WTC11 (cell line): Measurements from ENCODE around the gene CIAPIN1. TPM values are rescaled to one million over a fixed set of nuclear protein-coding genes. Genes with fewer than 3 reads are reported as not detected.

Source experiments
- ATAC-seq: fragments of 200-7000 bp; cut with Tn5 transposase; 2 replicates; pipeline ENCODE4 v1.10.0; 2021; ENCODE audit warnings: mild to moderate bottlenecking, moderate library complexity
- CTCF ChIA-PET: fragments of 300-600 bp; sonication (Branson Sonifier 250); formaldehyde crosslinking; loops from one replicate; lab custom pipeline; 2021; ENCODE audit warnings: antibody characterized with exemption; lab: Charles Lee
- POLR2A ChIA-PET: fragments of 350-600 bp; sonication (Branson Sonifier 250); formaldehyde crosslinking; loops from one replicate; lab custom pipeline; 2021; ENCODE audit warnings: antibody characterized with exemption; lab: Charles Lee
- DNase-seq: peaks from one replicate; pipeline ENCODE4 v3.0.0; 2021; ENCODE audit warnings: low spot score
- H3K27ac Mint-ChIP-seq: 2 replicates; pipeline ENCODE4 v1.8.0; 2021; ENCODE audit warnings: mixed read lengths
- H3K27me3 Mint-ChIP-seq: 2 replicates; pipeline ENCODE4 v1.8.0; 2021; ENCODE audit warnings: low read depth, mild to moderate bottlenecking, moderate library complexity, mixed read lengths
- H3K36me3 Mint-ChIP-seq: 2 replicates; pipeline ENCODE4 v1.8.0; 2021; ENCODE audit warnings: mixed read lengths
- H3K4me1 Mint-ChIP-seq: 2 replicates; pipeline ENCODE4 v1.8.0; 2022; ENCODE audit warnings: mixed read lengths
- H3K4me3 Mint-ChIP-seq: 2 replicates; pipeline ENCODE4 v1.8.0; 2021; ENCODE audit warnings: mild to moderate bottlenecking, moderate library complexity, mixed read lengths
- H3K9me3 Mint-ChIP-seq: 2 replicates; pipeline ENCODE4 v1.8.0; 2021; ENCODE audit warnings: mixed read lengths
- CREM ChIP-seq: sonication (generic); formaldehyde crosslinking; IDR thresholded peaks from 2 replicates; pipeline ENCODE4 v1.8.1; 2022; ENCODE audit warnings: mild to moderate bottlenecking, missing genetic modification reagents, moderate library complexity
- ESRRA ChIP-seq: sonication (generic); formaldehyde crosslinking; IDR thresholded peaks from 2 replicates; pipeline ENCODE4 v1.8.1; 2022; ENCODE audit warnings: mild to moderate bottlenecking, missing genetic modification reagents, borderline replicate concordance
- FOXP1 ChIP-seq: sonication (generic); formaldehyde crosslinking; IDR thresholded peaks from 2 replicates; pipeline ENCODE4 v1.8.0; 2022; ENCODE audit warnings: missing genetic modification reagents, mild to moderate bottlenecking, moderate library complexity, borderline replicate concordance
- IRF2 ChIP-seq: sonication (generic); formaldehyde crosslinking; IDR thresholded peaks from 2 replicates; pipeline ENCODE4 v1.8.0; 2022; ENCODE audit warnings: low read depth, missing genetic modification reagents, borderline replicate concordance
- NFYB ChIP-seq: sonication (generic); formaldehyde crosslinking; conservative IDR thresholded peaks from 2 replicates; pipeline ENCODE4 v1.8.0; 2022; ENCODE audit warnings: low read depth, missing genetic modification reagents
- NR2C2 ChIP-seq: sonication (generic); formaldehyde crosslinking; IDR thresholded peaks from 2 replicates; pipeline ENCODE4 v1.8.0; 2022; ENCODE audit warnings: mild to moderate bottlenecking, missing genetic modification reagents
- OVOL2 ChIP-seq: fragments of 250-450 bp; sonication (Bioruptor Pico); IDR thresholded peaks from 2 replicates; pipeline ENCODE4 v1.9.0; 2021; ENCODE audit warnings: mild to moderate bottlenecking, borderline replicate concordance
- RELA ChIP-seq: sonication (generic); formaldehyde crosslinking; IDR thresholded peaks from 2 replicates; pipeline ENCODE4 v1.8.1; 2022; ENCODE audit warnings: missing genetic modification reagents, mild to moderate bottlenecking, borderline replicate concordance
- RORB ChIP-seq: fragments of 250-450 bp; sonication (Bioruptor Pico); IDR thresholded peaks from 2 replicates; pipeline ENCODE4 v1.9.0; 2021; ENCODE audit warnings: mild to moderate bottlenecking
- SP1 ChIP-seq: sonication (generic); formaldehyde crosslinking; conservative IDR thresholded peaks from 2 replicates; pipeline ENCODE4 v1.8.1; 2022; ENCODE audit warnings: missing genetic modification reagents
- TCF7 ChIP-seq: sonication (generic); formaldehyde crosslinking; IDR thresholded peaks from 2 replicates; pipeline ENCODE4 v1.8.0; 2022; ENCODE audit warnings: mild to moderate bottlenecking, low read depth, missing genetic modification reagents, moderate library complexity
- TEAD4 ChIP-seq: sonication (generic); formaldehyde crosslinking; IDR thresholded peaks from 2 replicates; pipeline ENCODE4 v1.8.0; 2022; ENCODE audit warnings: mild to moderate bottlenecking, missing genetic modification reagents
- ZNF138 ChIP-seq: sonication (generic); formaldehyde crosslinking; conservative IDR thresholded peaks from 2 replicates; pipeline ENCODE4 v1.8.1; 2022; ENCODE audit warnings: mild to moderate bottlenecking, moderate library complexity, missing genetic modification reagents
- ZNF263 ChIP-seq: sonication (generic); formaldehyde crosslinking; IDR thresholded peaks from 2 replicates; pipeline ENCODE4 v1.8.1; 2022; ENCODE audit warnings: low read depth, mild to moderate bottlenecking, moderate library complexity, missing genetic modification reagents
- ZNF396 ChIP-seq: fragments of 250-450 bp; sonication (Bioruptor Pico); IDR thresholded peaks from 2 replicates; pipeline ENCODE4 v1.8.0; 2021; ENCODE audit warnings: mild to moderate bottlenecking, moderate library complexity, borderline replicate concordance
- ZNF423 ChIP-seq: fragments of 250-450 bp; sonication (Bioruptor Pico); IDR thresholded peaks from 2 replicates; pipeline ENCODE4 v2.1.2; 2022; ENCODE audit warnings: mild to moderate bottlenecking, moderate library complexity
- ZNF671 ChIP-seq: fragments of 250-450 bp; sonication (Bioruptor Pico); IDR thresholded peaks from 2 replicates; pipeline ENCODE4 v1.8.0; 2021; ENCODE audit warnings: mild to moderate bottlenecking
- total RNA-seq: library from RNA; stranded (reverse); gene quantifications from 3 replicates; pipeline ENCODE4 v1.2.3, GENCODE V29; 2021
- TF ChIP-seq, protein P1 (sequence below): sonication (generic); formaldehyde crosslinking; IDR thresholded peaks from 2 replicates; pipeline ENCODE4 v1.8.1; 2023; ENCODE audit warnings: mild to moderate bottlenecking, moderate library complexity, missing genetic modification reagents
- TF ChIP-seq, protein P2 (sequence below): fragments of 250-450 bp; sonication (Bioruptor Pico); IDR thresholded peaks from 2 replicates; pipeline ENCODE4 v1.9.0; 2021; ENCODE audit warnings: mild to moderate bottlenecking
- TF ChIP-seq, protein P3 (sequence below): sonication (generic); formaldehyde crosslinking; IDR thresholded peaks from 2 replicates; pipeline ENCODE4 v1.8.1; 2022; ENCODE audit warnings: mild to moderate bottlenecking, moderate library complexity, missing genetic modification reagents
- TF ChIP-seq, protein P4 (sequence below): sonication (generic); formaldehyde crosslinking; IDR thresholded peaks from 2 replicates; pipeline ENCODE4 v1.8.1; 2022; ENCODE audit warnings: low read depth, missing genetic modification reagents, borderline replicate concordance
- TF ChIP-seq, protein P5 (sequence below): fragments of 200-600 bp; IDR thresholded peaks from 2 replicates; pipeline ENCODE4 v1.8.0; 2022; ENCODE audit warnings: antibody characterized with exemption
- TF ChIP-seq, protein P6 (sequence below): fragments of 250-450 bp; sonication (Bioruptor Pico); IDR thresholded peaks from 2 replicates; pipeline ENCODE4 v1.9.0; 2021; ENCODE audit warnings: moderate library complexity, mild to moderate bottlenecking, inconsistent platforms, borderline replicate concordance

Gene CIAPIN1
- total RNA-seq, 1 experiment from 2014 or later: 87.9 TPM

DNA sequence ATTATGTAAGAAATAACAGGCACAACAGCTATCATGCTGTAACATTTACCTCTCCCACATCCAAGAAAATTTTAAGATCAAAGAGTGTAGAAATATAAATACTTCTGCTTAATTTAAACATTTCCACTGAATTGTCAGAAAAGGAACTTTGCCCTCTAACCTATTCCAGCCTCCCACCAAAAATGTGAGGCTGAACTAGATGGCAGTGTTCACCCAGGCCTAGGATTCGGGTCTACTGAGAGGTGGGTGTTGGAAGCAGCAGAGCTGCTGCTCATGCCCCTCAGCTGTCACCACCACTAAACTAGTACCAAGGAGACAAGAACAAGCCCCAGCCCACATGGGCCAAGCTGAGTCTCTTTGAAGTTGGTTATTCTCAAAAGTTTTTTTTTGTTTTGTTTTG, 11.3 kb downstream of the CIAPIN1 start:
- TF ChIP-seq ZNF396 (CRISPR knock-in tag) (no peak), ESRRA (no peak), ZNF138 (no peak), OVOL2 (CRISPR knock-in tag) (no peak), ZNF263 (no peak), NFYB (CRISPR knock-in tag) (no peak), RORB (no peak), NR2C2 (CRISPR knock-in tag) (no peak)
- TF ChIP-seq, protein P1, sequence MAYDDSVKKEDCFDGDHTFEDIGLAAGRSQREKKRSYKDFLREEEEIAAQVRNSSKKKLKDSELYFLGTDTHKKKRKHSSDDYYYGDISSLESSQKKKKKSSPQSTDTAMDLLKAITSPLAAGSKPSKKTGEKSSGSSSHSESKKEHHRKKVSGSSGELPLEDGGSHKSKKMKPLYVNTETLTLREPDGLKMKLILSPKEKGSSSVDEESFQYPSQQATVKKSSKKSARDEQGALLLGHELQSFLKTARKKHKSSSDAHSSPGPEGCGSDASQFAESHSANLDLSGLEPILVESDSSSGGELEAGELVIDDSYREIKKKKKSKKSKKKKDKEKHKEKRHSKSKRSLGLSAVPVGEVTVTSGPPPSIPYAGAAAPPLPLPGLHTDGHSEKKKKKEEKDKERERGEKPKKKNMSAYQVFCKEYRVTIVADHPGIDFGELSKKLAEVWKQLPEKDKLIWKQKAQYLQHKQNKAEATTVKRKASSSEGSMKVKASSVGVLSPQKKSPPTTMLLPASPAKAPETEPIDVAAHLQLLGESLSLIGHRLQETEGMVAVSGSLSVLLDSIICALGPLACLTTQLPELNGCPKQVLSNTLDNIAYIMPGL: no peak
- TF ChIP-seq, protein P2, sequence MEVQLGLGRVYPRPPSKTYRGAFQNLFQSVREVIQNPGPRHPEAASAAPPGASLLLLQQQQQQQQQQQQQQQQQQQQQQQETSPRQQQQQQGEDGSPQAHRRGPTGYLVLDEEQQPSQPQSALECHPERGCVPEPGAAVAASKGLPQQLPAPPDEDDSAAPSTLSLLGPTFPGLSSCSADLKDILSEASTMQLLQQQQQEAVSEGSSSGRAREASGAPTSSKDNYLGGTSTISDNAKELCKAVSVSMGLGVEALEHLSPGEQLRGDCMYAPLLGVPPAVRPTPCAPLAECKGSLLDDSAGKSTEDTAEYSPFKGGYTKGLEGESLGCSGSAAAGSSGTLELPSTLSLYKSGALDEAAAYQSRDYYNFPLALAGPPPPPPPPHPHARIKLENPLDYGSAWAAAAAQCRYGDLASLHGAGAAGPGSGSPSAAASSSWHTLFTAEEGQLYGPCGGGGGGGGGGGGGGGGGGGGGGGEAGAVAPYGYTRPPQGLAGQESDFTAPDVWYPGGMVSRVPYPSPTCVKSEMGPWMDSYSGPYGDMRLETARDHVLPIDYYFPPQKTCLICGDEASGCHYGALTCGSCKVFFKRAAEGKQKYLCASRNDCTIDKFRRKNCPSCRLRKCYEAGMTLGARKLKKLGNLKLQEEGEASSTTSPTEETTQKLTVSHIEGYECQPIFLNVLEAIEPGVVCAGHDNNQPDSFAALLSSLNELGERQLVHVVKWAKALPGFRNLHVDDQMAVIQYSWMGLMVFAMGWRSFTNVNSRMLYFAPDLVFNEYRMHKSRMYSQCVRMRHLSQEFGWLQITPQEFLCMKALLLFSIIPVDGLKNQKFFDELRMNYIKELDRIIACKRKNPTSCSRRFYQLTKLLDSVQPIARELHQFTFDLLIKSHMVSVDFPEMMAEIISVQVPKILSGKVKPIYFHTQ (CRISPR knock-in tag): no peak
- Mint-ChIP-seq H3K4me3 (no peak overlapping the region), H3K9me3 (peaks cover 13% of the 10 kb centered on the region), H3K27ac (no peak overlapping the region), H3K27me3 (no peaks in the 10 kb centered on the region), H3K36me3 (peaks cover 79% of the 10 kb centered on the region), H3K4me1 (no peaks in the 10 kb centered on the region)
- POLR2A ChIA-PET: no interaction called here
- DNase-seq: no peak
- CTCF ChIA-PET: interaction anchor here (1.0 kb wide), 1 partner anchor 17 kb away, joined by 3 read pairs; no protein-coding TSS in a partner anchor
- ATAC-seq: no peak

DNA sequence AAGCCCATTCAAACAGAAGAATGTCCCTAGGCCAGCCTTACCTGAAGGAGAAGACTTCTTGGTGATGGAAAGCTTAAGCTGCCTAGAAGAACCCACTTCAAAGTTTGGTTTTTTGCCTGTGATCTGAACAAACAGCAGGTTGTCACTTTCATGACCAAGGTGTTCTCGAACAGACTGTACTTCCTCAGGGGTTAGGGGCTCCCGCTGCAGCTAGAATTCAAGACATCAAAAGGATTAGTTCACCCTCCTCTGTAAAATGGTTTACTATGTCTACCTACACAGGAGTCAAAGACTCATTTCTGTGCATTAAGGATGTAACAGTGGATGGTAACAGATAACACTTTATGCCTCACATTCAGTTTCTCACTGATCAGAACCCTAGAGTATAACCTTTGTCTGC, 13.2 kb downstream of the CIAPIN1 start:
- DNase-seq: no peak
- ChIA-PET POLR2A (no interaction called here), CTCF (no interaction called here)
- H3K9me3 Mint-ChIP-seq: no peaks in the 10 kb centered on the region
- H3K4me1 Mint-ChIP-seq: no peaks in the 10 kb centered on the region
- H3K4me3 Mint-ChIP-seq: no peak overlapping the region
- no peak overlapping the region for H3K27ac Mint-ChIP-seq
- H3K36me3 Mint-ChIP-seq: peaks cover 75% of the 10 kb centered on the region
- no peak for ATAC-seq
- H3K27me3 Mint-ChIP-seq: no peaks in the 10 kb centered on the region
- TF ChIP-seq RELA (CRISPR knock-in tag): no peak
- TF ChIP-seq, protein P3, sequence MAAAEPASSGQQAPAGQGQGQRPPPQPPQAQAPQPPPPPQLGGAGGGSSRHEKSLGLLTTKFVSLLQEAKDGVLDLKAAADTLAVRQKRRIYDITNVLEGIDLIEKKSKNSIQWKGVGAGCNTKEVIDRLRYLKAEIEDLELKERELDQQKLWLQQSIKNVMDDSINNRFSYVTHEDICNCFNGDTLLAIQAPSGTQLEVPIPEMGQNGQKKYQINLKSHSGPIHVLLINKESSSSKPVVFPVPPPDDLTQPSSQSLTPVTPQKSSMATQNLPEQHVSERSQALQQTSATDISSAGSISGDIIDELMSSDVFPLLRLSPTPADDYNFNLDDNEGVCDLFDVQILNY: no peak
- TF ChIP-seq ZNF138: no peak
- TF ChIP-seq, protein P4, sequence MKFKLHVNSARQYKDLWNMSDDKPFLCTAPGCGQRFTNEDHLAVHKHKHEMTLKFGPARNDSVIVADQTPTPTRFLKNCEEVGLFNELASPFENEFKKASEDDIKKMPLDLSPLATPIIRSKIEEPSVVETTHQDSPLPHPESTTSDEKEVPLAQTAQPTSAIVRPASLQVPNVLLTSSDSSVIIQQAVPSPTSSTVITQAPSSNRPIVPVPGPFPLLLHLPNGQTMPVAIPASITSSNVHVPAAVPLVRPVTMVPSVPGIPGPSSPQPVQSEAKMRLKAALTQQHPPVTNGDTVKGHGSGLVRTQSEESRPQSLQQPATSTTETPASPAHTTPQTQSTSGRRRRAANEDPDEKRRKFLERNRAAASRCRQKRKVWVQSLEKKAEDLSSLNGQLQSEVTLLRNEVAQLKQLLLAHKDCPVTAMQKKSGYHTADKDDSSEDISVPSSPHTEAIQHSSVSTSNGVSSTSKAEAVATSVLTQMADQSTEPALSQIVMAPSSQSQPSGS (CRISPR knock-in tag): no peak
- TF ChIP-seq, protein P5, sequence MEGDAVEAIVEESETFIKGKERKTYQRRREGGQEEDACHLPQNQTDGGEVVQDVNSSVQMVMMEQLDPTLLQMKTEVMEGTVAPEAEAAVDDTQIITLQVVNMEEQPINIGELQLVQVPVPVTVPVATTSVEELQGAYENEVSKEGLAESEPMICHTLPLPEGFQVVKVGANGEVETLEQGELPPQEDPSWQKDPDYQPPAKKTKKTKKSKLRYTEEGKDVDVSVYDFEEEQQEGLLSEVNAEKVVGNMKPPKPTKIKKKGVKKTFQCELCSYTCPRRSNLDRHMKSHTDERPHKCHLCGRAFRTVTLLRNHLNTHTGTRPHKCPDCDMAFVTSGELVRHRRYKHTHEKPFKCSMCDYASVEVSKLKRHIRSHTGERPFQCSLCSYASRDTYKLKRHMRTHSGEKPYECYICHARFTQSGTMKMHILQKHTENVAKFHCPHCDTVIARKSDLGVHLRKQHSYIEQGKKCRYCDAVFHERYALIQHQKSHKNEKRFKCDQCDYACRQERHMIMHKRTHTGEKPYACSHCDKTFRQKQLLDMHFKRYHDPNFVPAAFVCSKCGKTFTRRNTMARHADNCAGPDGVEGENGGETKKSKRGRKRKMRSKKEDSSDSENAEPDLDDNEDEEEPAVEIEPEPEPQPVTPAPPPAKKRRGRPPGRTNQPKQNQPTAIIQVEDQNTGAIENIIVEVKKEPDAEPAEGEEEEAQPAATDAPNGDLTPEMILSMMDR: no peak
- TF ChIP-seq IRF2 (CRISPR knock-in tag): no peak
- no peak for TF ChIP-seq ZNF671
- no peak for TF ChIP-seq RORB
- TF ChIP-seq ZNF423: no peak
- TF ChIP-seq TCF7 (CRISPR knock-in tag): no peak
- no peak for TF ChIP-seq TEAD4 (CRISPR knock-in tag)
- TF ChIP-seq, protein P6, sequence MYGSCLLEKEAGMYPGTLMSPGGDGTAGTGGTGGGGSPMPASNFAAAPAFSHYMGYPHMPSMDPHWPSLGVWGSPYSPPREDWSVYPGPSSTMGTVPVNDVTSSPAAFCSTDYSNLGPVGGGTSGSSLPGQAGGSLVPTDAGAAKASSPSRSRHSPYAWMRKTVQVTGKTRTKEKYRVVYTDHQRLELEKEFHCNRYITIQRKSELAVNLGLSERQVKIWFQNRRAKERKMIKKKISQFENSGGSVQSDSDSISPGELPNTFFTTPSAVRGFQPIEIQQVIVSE: no peak
- TF ChIP-seq FOXP1: no peak
- no peak for TF ChIP-seq CREM
- no peak for TF ChIP-seq SP1 (CRISPR knock-in tag)
